VCaP (cell line): Measurements from ENCODE around the gene HOXB9.
A peak's percentile ranks its signal among the peaks of the same experiment; 100 is the strongest.

Experiments used
- H3K27ac ChIP-seq: fragments of 450-650 bp; 2 replicates; pipeline ENCODE4 v1.5.1; 2017
- CTCF ChIP-seq: fragments of 450-650 bp; conservative IDR thresholded peaks from 2 replicates; pipeline ENCODE4 v1.5.1; 2017; ENCODE audit warnings: mild to moderate bottlenecking, moderate library complexity

HOXB9 gene

GRCh38 chr17:48591255-48592056 lies 34.7 kb downstream of the HOXB9 start:
- no peak overlapping the region for H3K27ac ChIP-seq
- TF ChIP-seq CTCF: no peak

- no peak for TF ChIP-seq CTCF
- no peak overlapping the region for H3K27ac ChIP-seq
These were observed 35.5 kb downstream of the HOXB9 start for GRCh38 chr17:48590607-48591161.

GRCh38 chr17:48589831-48590606 lies 36.1 kb downstream of the HOXB9 start, which contains the start of gene HOXB3:
TSS of gene HOXB3 (minus strand) at chr17:48590241. CDS start at chr17:48552474, 37,767 bp downstream.
- TF ChIP-seq CTCF: no peak
- H3K27ac ChIP-seq: no peak within 1 kb of the TSS

- no peak overlapping the region for H3K27ac ChIP-seq
- no peak for TF ChIP-seq CTCF
These were observed 36.9 kb downstream of the HOXB9 start for GRCh38 chr17:48589060-48589830.

GRCh38 chr17:48588528-48588927 lies 37.6 kb downstream of the HOXB9 start:
- H3K27ac ChIP-seq: peak overlapping the region; percentile 45; the same call in 1 of the 2 replicates
- TF ChIP-seq CTCF: no peak

GRCh38 chr17:48588074-48588415 lies 38.1 kb downstream of the HOXB9 start:
- peak overlapping the region; percentile 45 for H3K27ac ChIP-seq

More at GRCh38 chr17:48588074-48588415, 38.1 kb downstream of the HOXB9 start:
- TF ChIP-seq CTCF: no peak
